Astrocyte (in vitro differentiated cells and primary cell): ENCODE measurements around the gene LRRC57. TPM values are rescaled to one million over a fixed set of nuclear protein-coding genes. Genes with fewer than 3 reads are reported as not detected.

Experiments used
- DNase-seq: peaks from one replicate; pipeline ENCODE4 v3.0.0-alpha.2; 2010; ENCODE audit warnings: low read depth
- FAIRE-seq: peaks from 2 replicates; lab custom pipeline; 2011; peaks lifted over from hg19 to GRCh38; lab: Jason Lieb, UNC
- H2AFZ ChIP-seq: 2 replicates; pipeline ENCODE4 v1.6.0; 2012; ENCODE audit warnings: low read depth, low read length, inconsistent platforms
- H3K27ac ChIP-seq: 2 replicates; pipeline ENCODE4 v1.5.1; 2011; ENCODE audit warnings: low read depth, low read length, inconsistent platforms
- H3K27me3 ChIP-seq: 2 replicates; pipeline ENCODE4 v1.6.0; 2011; ENCODE audit warnings: low read length, inconsistent platforms; ENCODE audit not compliant: insufficient read depth
- H3K36me3 ChIP-seq: 2 replicates; pipeline ENCODE4 v1.5.1; 2011; ENCODE audit warnings: low read length, inconsistent platforms; ENCODE audit not compliant: insufficient read depth
- H3K4me1 ChIP-seq: 2 replicates; pipeline ENCODE4 v1.5.1; 2011; ENCODE audit warnings: low read length, inconsistent platforms; ENCODE audit not compliant: insufficient read depth
- H3K4me2 ChIP-seq: 2 replicates; pipeline ENCODE4 v1.6.0; 2012; ENCODE audit warnings: low read length, inconsistent platforms
- H3K4me3 ChIP-seq: 2 replicates; pipeline ENCODE4 v1.5.1; 2011; ENCODE audit warnings: low read depth, mild to moderate bottlenecking, low read length, inconsistent platforms; ENCODE audit not compliant: insufficient read depth
- H3K79me2 ChIP-seq: 2 replicates; pipeline ENCODE4 v1.6.0; 2012; ENCODE audit warnings: mild to moderate bottlenecking, low read length, inconsistent platforms; ENCODE audit not compliant: insufficient read depth
- H3K9ac ChIP-seq: 2 replicates; pipeline ENCODE4 v1.6.0; 2012; ENCODE audit warnings: mild to moderate bottlenecking, low read length, inconsistent platforms
- H3K9me3 ChIP-seq: 2 replicates; pipeline ENCODE4 v1.5.1; 2012; ENCODE audit warnings: low read depth, mild to moderate bottlenecking, low read length, inconsistent platforms; ENCODE audit not compliant: insufficient read depth
- H4K20me1 ChIP-seq: 2 replicates; pipeline ENCODE4 v1.6.0; 2012; ENCODE audit warnings: low read length, inconsistent platforms; ENCODE audit not compliant: insufficient read depth
- H3K27ac Mint-ChIP-seq: one replicate; pipeline ENCODE4 v1.8.0; 2021; ENCODE audit warnings: mild to moderate bottlenecking, mixed read lengths; ENCODE audit not compliant: unreplicated experiment
- H3K27me3 Mint-ChIP-seq: one replicate; pipeline ENCODE4 v1.8.0; 2021; ENCODE audit warnings: low read depth, mixed read lengths; ENCODE audit not compliant: unreplicated experiment
- H3K36me3 Mint-ChIP-seq: one replicate; pipeline ENCODE4 v1.8.0; 2021; ENCODE audit warnings: low read depth, mixed read lengths; ENCODE audit not compliant: unreplicated experiment
- H3K4me1 Mint-ChIP-seq: one replicate; pipeline ENCODE4 v1.8.0; 2021; ENCODE audit warnings: low read depth, mixed read lengths; ENCODE audit not compliant: unreplicated experiment
- H3K4me3 Mint-ChIP-seq: one replicate; pipeline ENCODE4 v1.8.0; 2021; ENCODE audit warnings: mild to moderate bottlenecking, moderate library complexity, mixed read lengths; ENCODE audit not compliant: unreplicated experiment
- H3K9me3 Mint-ChIP-seq: one replicate; pipeline ENCODE4 v1.8.0; 2021; ENCODE audit warnings: mild to moderate bottlenecking, mixed read lengths; ENCODE audit not compliant: unreplicated experiment
- CTCF ChIP-seq: IDR thresholded peaks from 2 replicates; pipeline ENCODE4 v1.5.1; 2011; ENCODE audit warnings: low read depth, mild to moderate bottlenecking, inconsistent platforms, low read length, moderate library complexity; ENCODE audit not compliant: insufficient read depth
- EZH2 ChIP-seq: IDR thresholded peaks from 2 replicates; pipeline ENCODE4 v1.6.1; 2012; ENCODE audit warnings: mild to moderate bottlenecking, low read length, inconsistent platforms; ENCODE audit not compliant: insufficient read depth
- total RNA-seq: library from RNA; stranded (reverse); gene quantifications from 2 replicates; pipeline ENCODE4 v1.2.1, GENCODE V29; 2021

LRRC57 gene
- total RNA-seq, 1 donor from 2014 or later, result 27.6 TPM

- no peak overlapping the region for H3K4me2 ChIP-seq
- FAIRE-seq (no peak), DNase-seq (no peak)
- H3K36me3 ChIP-seq, result no peaks in the 10 kb centered on the region
- peaks cover 27% of the 10 kb centered on the region for H3K4me1 Mint-ChIP-seq
- no peak overlapping the region for H3K27ac Mint-ChIP-seq
- H3K27me3 Mint-ChIP-seq, result no peaks in the 10 kb centered on the region
- no peaks in the 10 kb centered on the region for H3K9me3 Mint-ChIP-seq
- no peak for TF ChIP-seq CTCF
- no peak for TF ChIP-seq EZH2
- no peak overlapping the region for H3K4me3 ChIP-seq
- no peak overlapping the region for H3K9ac ChIP-seq
- H2AFZ ChIP-seq, result no peak overlapping the region
- H3K79me2 ChIP-seq, result peaks cover 13% of the 10 kb centered on the region
- peaks cover 2% of the 10 kb centered on the region for H3K36me3 Mint-ChIP-seq
- H3K9me3 ChIP-seq, result no peaks in the 10 kb centered on the region
- no peaks in the 10 kb centered on the region for H3K27me3 ChIP-seq
- H3K4me3 Mint-ChIP-seq, result no peak overlapping the region
- H3K27ac ChIP-seq, result no peak overlapping the region
- H3K4me1 ChIP-seq, result peaks cover 17% of the 10 kb centered on the region
- H4K20me1 ChIP-seq, result peaks cover 36% of the 10 kb centered on the region
These were observed 34.2 kb upstream of the LRRC57 start for GRCh38 chr15:42582569-42583375.

GRCh38 chr15:42581272-42581730 is 32.7 kb upstream of the LRRC57 start:
- Histone ChIP-seq H3K36me3 (no peaks in the 10 kb centered on the region), H3K4me2 (peak overlapping the region; percentile 88), H3K4me1 (peaks cover 21% of the 10 kb centered on the region), H3K4me3 (peak overlapping the region; percentile 53), H2AFZ (peak overlapping the region; percentile 83), H3K79me2 (peaks cover 19% of the 10 kb centered on the region), H3K27me3 (no peaks in the 10 kb centered on the region), H3K27ac (no peak overlapping the region), H4K20me1 (peaks cover 46% of the 10 kb centered on the region), H3K9me3 (no peaks in the 10 kb centered on the region), H3K9ac (peak overlapping the region; percentile 73)
- TF ChIP-seq CTCF, result no peak
- TF ChIP-seq EZH2, result no peak
- no peaks in the 10 kb centered on the region for H3K27me3 Mint-ChIP-seq
- H3K4me1 Mint-ChIP-seq, result peaks cover 29% of the 10 kb centered on the region
- DNase-seq (peak; percentile 57), FAIRE-seq (no peak)
- no peaks in the 10 kb centered on the region for H3K9me3 Mint-ChIP-seq
- peaks cover 2% of the 10 kb centered on the region for H3K36me3 Mint-ChIP-seq
- peak overlapping the region; percentile 77 for H3K4me3 Mint-ChIP-seq
- H3K27ac Mint-ChIP-seq, result peak overlapping the region; percentile 64

- Histone ChIP-seq H3K4me3 (no peak overlapping the region), H2AFZ (no peak overlapping the region), H3K36me3 (no peaks in the 10 kb centered on the region), H3K9ac (no peak overlapping the region), H3K27ac (no peak overlapping the region), H3K79me2 (peaks cover 28% of the 10 kb centered on the region), H3K9me3 (no peaks in the 10 kb centered on the region), H4K20me1 (peaks cover 44% of the 10 kb centered on the region), H3K27me3 (no peaks in the 10 kb centered on the region), H3K4me1 (peaks cover 24% of the 10 kb centered on the region), H3K4me2 (no peak overlapping the region)
- no peak overlapping the region for H3K4me3 Mint-ChIP-seq
- H3K4me1 Mint-ChIP-seq, result peaks cover 23% of the 10 kb centered on the region
- H3K27me3 Mint-ChIP-seq, result no peaks in the 10 kb centered on the region
- no peak overlapping the region for H3K27ac Mint-ChIP-seq
- FAIRE-seq (no peak), DNase-seq (no peak)
- H3K9me3 Mint-ChIP-seq, result no peaks in the 10 kb centered on the region
- no peaks in the 10 kb centered on the region for H3K36me3 Mint-ChIP-seq
- no peak for TF ChIP-seq CTCF
- TF ChIP-seq EZH2, result no peak
These were observed 30.5 kb upstream of the LRRC57 start for GRCh38 chr15:42578984-42579537.
